HepG2 (cell line): ENCODE data around the gene NRL. TPM values are rescaled to one million over a fixed set of nuclear protein-coding genes. Genes with fewer than 3 reads are reported as not detected.

Experiments used
- CBX1 ChIP-seq: IDR thresholded peaks from one replicate; pipeline ENCODE4 v1.6.1; 2016; ENCODE audit warnings: antibody characterized with exemption, low read depth
- CBX5 ChIP-seq: sonication (generic); formaldehyde crosslinking; IDR thresholded peaks from 2 replicates; pipeline ENCODE4 v1.4.0; 2020; ENCODE audit warnings: missing genetic modification reagents, borderline replicate concordance
- DNMT3B ChIP-seq: conservative IDR thresholded peaks from 2 replicates; pipeline ENCODE4 v1.6.1; 2016; ENCODE audit warnings: missing biosample characterization, control low read depth
- MTA3 ChIP-seq: sonication (generic); formaldehyde crosslinking; IDR thresholded peaks from 2 replicates; pipeline ENCODE4 v1.4.0; 2020; ENCODE audit warnings: missing genetic modification reagents
- REXO4 ChIP-seq: sonication (generic); formaldehyde crosslinking; IDR thresholded peaks from 2 replicates; pipeline ENCODE4 v1.8.0; 2022; ENCODE audit warnings: missing genetic modification reagents, mild to moderate bottlenecking, borderline replicate concordance
- U2AF1 ChIP-seq: fragments of 200-400 bp; formaldehyde crosslinking; optimal IDR thresholded peaks from 2 replicates; pipeline ENCODE3; 2017; ENCODE audit warnings: mild to moderate bottlenecking, low read depth, low read length
- ZBTB21 ChIP-seq: sonication (generic); formaldehyde crosslinking; IDR thresholded peaks from 2 replicates; pipeline ENCODE4 v1.4.0; 2020; ENCODE audit warnings: missing genetic modification reagents
- ZFP62 ChIP-seq: sonication (generic); formaldehyde crosslinking; IDR thresholded peaks from 2 replicates; pipeline ENCODE4 v1.4.0; 2020; ENCODE audit warnings: missing genetic modification reagents
- ZFX ChIP-seq: sonication (generic); formaldehyde crosslinking; IDR thresholded peaks from 2 replicates; pipeline ENCODE4 v1.4.0; 2020; ENCODE audit warnings: mild to moderate bottlenecking, low read depth, missing genetic modification reagents, moderate library complexity
- ZNF138 ChIP-seq: sonication (generic); formaldehyde crosslinking; IDR thresholded peaks from 2 replicates; pipeline ENCODE4 v1.5.0; 2020; ENCODE audit warnings: mild to moderate bottlenecking, low read depth, missing genetic modification reagents
- ZNF230 ChIP-seq: sonication (generic); formaldehyde crosslinking; IDR thresholded peaks from 2 replicates; pipeline ENCODE4 v1.4.0; 2020; ENCODE audit warnings: mild to moderate bottlenecking, missing genetic modification reagents
- ZNF557 ChIP-seq: sonication (generic); formaldehyde crosslinking; IDR thresholded peaks from 2 replicates; pipeline ENCODE4 v1.4.0; 2020; ENCODE audit warnings: missing genetic modification reagents
- ZNF615 ChIP-seq: sonication (generic); formaldehyde crosslinking; IDR thresholded peaks from 2 replicates; pipeline ENCODE4 v1.5.0; 2020; ENCODE audit warnings: mild to moderate bottlenecking, missing genetic modification reagents, borderline replicate concordance
- ZNF629 ChIP-seq: sonication (generic); formaldehyde crosslinking; conservative IDR thresholded peaks from 2 replicates; pipeline ENCODE4 v1.5.0; 2020; ENCODE audit warnings: missing genetic modification reagents
- polyA plus RNA-seq, 8 experiments: library from polyadenylated mRNA; depleted of rRNA in 3 of 8; stranded (reverse) in 7 of 8; unstranded in 1 of 8; fragments of >200 nt; fragmentation: Illumina TruSeq in 4 of 8; extraction: Trizol in 4 of 8; gene quantifications; 2 replicates each; pipeline versions ENCODE4 v1.2.1 to v1.2.3, GENCODE V29; 2011 to 2016; ENCODE audit warnings: low read depth in 4 of 8, missing spikeins in 1 of 8, mixed read lengths in 1 of 8; ENCODE audit not compliant: insufficient read depth in 1 of 8
- total RNA-seq, 5 experiments: library from RNA; depleted of rRNA; stranded (reverse); fragments of >200 nt; fragmentation: Illumina TruSeq; extraction: Trizol; gene quantifications; 2 replicates each; pipeline ENCODE4 v1.2.3, GENCODE V29; 2016; ENCODE audit warnings: low read depth in 1 of 5
- TF ChIP-seq, protein P1 (sequence below): sonication (generic); formaldehyde crosslinking; IDR thresholded peaks from 2 replicates; pipeline ENCODE4 v1.4.0; 2020; ENCODE audit warnings: missing genetic modification reagents
- TF ChIP-seq, protein P2 (sequence below): IDR thresholded peaks from 2 replicates; pipeline ENCODE4 v1.6.1; 2016; ENCODE audit warnings: missing compliant biosample characterization, missing genetic modification reagents, borderline replicate concordance
- TF ChIP-seq, protein P3 (sequence below): sonication (generic); formaldehyde crosslinking; IDR thresholded peaks from 2 replicates; pipeline ENCODE4 v1.5.0; 2020; ENCODE audit warnings: missing genetic modification reagents
- TF ChIP-seq, protein P4 (sequence below): sonication (generic); formaldehyde crosslinking; IDR thresholded peaks from 2 replicates; pipeline ENCODE4 v1.4.0; 2020; ENCODE audit warnings: mild to moderate bottlenecking, missing genetic modification reagents, borderline replicate concordance

Gene NRL
- total and polyA plus RNA-seq, 2 of the 13 experiments (the other 11 are each of a cell fraction or from before 2014, with no cell fraction given) = 2.5 to 4.7 TPM

DNA sequence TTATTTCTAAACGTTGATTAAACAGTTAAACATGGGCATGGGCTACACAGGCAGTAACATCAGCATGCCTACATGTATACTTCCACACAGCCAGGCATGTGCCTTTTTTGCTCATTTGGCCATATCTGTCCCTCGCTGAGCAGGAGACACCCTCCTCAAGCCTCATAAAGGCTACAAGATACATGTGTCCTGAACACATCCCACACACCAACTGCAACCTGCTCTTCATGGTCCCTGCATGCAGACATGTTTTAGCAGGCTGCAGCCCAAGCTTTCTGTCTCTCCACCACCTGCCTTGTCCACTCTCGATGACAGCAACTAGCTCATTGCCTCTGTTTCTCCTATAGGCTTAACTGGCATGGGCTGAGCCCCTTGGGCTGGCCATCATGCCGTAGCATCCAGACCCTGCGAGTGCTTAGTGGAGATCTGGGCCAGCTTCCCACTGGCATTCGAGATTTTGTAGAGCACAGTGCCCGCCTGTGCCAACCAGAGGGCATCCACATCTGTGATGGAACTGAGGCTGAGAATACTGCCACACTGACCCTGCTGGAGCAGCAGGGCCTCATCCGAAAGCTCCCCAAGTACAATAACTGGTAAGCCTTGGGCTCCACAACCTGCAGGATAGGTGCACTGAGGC is 18.1 kb downstream of the NRL start (continued):
- TF ChIP-seq, protein P1, sequence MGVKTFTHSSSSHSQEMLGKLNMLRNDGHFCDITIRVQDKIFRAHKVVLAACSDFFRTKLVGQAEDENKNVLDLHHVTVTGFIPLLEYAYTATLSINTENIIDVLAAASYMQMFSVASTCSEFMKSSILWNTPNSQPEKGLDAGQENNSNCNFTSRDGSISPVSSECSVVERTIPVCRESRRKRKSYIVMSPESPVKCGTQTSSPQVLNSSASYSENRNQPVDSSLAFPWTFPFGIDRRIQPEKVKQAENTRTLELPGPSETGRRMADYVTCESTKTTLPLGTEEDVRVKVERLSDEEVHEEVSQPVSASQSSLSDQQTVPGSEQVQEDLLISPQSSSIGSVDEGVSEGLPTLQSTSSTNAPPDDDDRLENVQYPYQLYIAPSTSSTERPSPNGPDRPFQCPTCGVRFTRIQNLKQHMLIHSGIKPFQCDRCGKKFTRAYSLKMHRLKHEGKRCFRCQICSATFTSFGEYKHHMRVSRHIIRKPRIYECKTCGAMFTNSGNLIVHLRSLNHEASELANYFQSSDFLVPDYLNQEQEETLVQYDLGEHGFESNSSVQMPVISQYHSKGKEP (CRISPR knock-in tag) = no peak
- 0 out of 2 replicates have a peak, but pooled peaks have one; percentile 37 for TF ChIP-seq ZNF230
- no peak for TF ChIP-seq ZNF138
- TF ChIP-seq ZNF629 (CRISPR knock-in tag) = no peak
- 0 out of 2 replicates have a peak, but pooled peaks have one; percentile 45 for TF ChIP-seq CBX5
- TF ChIP-seq, protein P2, sequence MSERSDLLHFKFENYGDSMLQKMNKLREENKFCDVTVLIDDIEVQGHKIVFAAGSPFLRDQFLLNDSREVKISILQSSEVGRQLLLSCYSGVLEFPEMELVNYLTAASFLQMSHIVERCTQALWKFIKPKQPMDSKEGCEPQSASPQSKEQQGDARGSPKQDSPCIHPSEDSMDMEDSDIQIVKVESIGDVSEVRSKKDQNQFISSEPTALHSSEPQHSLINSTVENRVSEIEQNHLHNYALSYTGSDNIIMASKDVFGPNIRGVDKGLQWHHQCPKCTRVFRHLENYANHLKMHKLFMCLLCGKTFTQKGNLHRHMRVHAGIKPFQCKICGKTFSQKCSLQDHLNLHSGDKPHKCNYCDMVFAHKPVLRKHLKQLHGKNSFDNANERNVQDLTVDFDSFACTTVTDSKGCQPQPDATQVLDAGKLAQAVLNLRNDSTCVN (CRISPR knock-in tag) = no peak
- TF ChIP-seq DNMT3B (CRISPR knock-in tag) = no peak
- TF ChIP-seq, protein P3, sequence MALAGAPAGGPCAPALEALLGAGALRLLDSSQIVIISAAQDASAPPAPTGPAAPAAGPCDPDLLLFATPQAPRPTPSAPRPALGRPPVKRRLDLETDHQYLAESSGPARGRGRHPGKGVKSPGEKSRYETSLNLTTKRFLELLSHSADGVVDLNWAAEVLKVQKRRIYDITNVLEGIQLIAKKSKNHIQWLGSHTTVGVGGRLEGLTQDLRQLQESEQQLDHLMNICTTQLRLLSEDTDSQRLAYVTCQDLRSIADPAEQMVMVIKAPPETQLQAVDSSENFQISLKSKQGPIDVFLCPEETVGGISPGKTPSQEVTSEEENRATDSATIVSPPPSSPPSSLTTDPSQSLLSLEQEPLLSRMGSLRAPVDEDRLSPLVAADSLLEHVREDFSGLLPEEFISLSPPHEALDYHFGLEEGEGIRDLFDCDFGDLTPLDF = no peak
- TF ChIP-seq MTA3 (CRISPR knock-in tag) = peak; percentile 75; the same call in 1 of the 2 replicates
- no peak for TF ChIP-seq REXO4 (CRISPR knock-in tag)
- no peak for TF ChIP-seq ZFX
- TF ChIP-seq U2AF1 = no peak
- TF ChIP-seq ZNF615 (CRISPR knock-in tag) = no peak
- no peak for TF ChIP-seq ZFP62
- no peak for TF ChIP-seq ZNF557 (CRISPR knock-in tag)
- no peak for TF ChIP-seq ZBTB21 (CRISPR knock-in tag)
- TF ChIP-seq CBX1 = no peak
- TF ChIP-seq, protein P4, sequence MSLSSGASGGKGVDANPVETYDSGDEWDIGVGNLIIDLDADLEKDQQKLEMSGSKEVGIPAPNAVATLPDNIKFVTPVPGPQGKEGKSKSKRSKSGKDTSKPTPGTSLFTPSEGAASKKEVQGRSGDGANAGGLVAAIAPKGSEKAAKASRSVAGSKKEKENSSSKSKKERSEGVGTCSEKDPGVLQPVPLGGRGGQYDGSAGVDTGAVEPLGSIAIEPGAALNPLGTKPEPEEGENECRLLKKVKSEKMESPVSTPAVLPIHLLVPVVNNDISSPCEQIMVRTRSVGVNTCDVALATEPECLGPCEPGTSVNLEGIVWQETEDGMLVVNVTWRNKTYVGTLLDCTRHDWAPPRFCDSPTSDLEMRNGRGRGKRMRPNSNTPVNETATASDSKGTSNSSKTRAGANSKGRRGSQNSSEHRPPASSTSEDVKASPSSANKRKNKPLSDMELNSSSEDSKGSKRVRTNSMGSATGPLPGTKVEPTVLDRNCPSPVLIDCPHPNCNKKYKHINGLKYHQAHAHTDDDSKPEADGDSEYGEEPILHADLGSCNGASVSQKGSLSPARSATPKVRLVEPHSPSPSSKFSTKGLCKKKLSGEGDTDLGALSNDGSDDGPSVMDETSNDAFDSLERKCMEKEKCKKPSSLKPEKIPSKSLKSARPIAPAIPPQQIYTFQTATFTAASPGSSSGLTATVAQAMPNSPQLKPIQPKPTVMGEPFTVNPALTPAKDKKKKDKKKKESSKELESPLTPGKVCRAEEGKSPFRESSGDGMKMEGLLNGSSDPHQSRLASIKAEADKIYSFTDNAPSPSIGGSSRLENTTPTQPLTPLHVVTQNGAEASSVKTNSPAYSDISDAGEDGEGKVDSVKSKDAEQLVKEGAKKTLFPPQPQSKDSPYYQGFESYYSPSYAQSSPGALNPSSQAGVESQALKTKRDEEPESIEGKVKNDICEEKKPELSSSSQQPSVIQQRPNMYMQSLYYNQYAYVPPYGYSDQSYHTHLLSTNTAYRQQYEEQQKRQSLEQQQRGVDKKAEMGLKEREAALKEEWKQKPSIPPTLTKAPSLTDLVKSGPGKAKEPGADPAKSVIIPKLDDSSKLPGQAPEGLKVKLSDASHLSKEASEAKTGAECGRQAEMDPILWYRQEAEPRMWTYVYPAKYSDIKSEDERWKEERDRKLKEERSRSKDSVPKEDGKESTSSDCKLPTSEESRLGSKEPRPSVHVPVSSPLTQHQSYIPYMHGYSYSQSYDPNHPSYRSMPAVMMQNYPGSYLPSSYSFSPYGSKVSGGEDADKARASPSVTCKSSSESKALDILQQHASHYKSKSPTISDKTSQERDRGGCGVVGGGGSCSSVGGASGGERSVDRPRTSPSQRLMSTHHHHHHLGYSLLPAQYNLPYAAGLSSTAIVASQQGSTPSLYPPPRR (CRISPR knock-in tag) = no peak
